GM12878 (cell line): ENCODE data around the gene KIAA0930. TPM values are rescaled to one million over a fixed set of nuclear protein-coding genes. Genes with fewer than 3 reads are reported as not detected.

Experiments used
- BACH1 ChIP-seq: fragments of 450-650 bp; IDR thresholded peaks from 2 replicates; pipeline ENCODE4 v1.6.1; 2017; ENCODE audit warnings: mild to moderate bottlenecking, borderline replicate concordance
- IKZF2 ChIP-seq, 2 experiments: fragments of 450-650 bp; IDR thresholded peaks; 2 replicates each; pipeline ENCODE4 v1.6.1; 2017; ENCODE audit warnings: mild to moderate bottlenecking in 2 of 2, moderate library complexity in 2 of 2
- LARP7 ChIP-seq: fragments of 450-650 bp; IDR thresholded peaks from 2 replicates; pipeline ENCODE4 v1.6.1; 2017; ENCODE audit warnings: mild to moderate bottlenecking
- PAX8 ChIP-seq: fragments of 450-650 bp; IDR thresholded peaks from 2 replicates; pipeline ENCODE4 v1.6.1; 2017; ENCODE audit warnings: mild to moderate bottlenecking, moderate library complexity
- SRF ChIP-seq, 2 experiments: IDR thresholded peaks; 2 replicates each; pipeline ENCODE4 v1.6.1; 2011; ENCODE audit warnings: low read depth in 2 of 2, low read length in 2 of 2, mild to moderate bottlenecking in 1 of 2, moderate library complexity in 1 of 2
- YY1 ChIP-seq: IDR thresholded peaks from 2 replicates; pipeline ENCODE4 v1.6.1; 2011; ENCODE audit warnings: low read depth, mild to moderate bottlenecking, low read length
- ZNF384 ChIP-seq: IDR thresholded peaks from 2 replicates; pipeline ENCODE4 v1.6.1; 2012; ENCODE audit warnings: low read depth, mild to moderate bottlenecking, low read length, improper control_type of control experiment, borderline replicate concordance
- ZNF687 ChIP-seq: fragments of 450-650 bp; IDR thresholded peaks from 2 replicates; pipeline ENCODE4 v1.6.1; 2017; ENCODE audit warnings: mild to moderate bottlenecking, moderate library complexity
- polyA plus RNA-seq, 11 experiments: library from polyadenylated mRNA; depleted of rRNA in 4 of 11; unstranded in 6 of 11; stranded (reverse) in 5 of 11; fragments of >200 nt; fragmentation: Nextera tagmentation in 4 of 11; fragmentation: Illumina TruSeq in 1 of 11; extraction: Ambion mirVana in 4 of 11; extraction: Trizol in 1 of 11; gene quantifications; 1 replicate in 1 of 11; 2 replicates in 10 of 11; pipeline versions ENCODE4 v1.2.1 to v1.2.3, GENCODE V29; 2011 to 2016; ENCODE audit warnings: inconsistent platforms in 2 of 11, missing spikeins in 2 of 11, low read depth in 1 of 11
- total RNA-seq, 4 experiments: library from RNA; depleted of rRNA in 3 of 4; stranded (reverse); fragments of >200 nt in 3 of 4; fragmentation: Illumina TruSeq in 1 of 4; extraction: Trizol in 1 of 4; gene quantifications; 2 replicates each; pipeline versions ENCODE4 v1.2.1 to v1.2.3, GENCODE V29; 2013 to 2021
- TF ChIP-seq, protein P1 (sequence below): IDR thresholded peaks from 2 replicates; pipeline ENCODE4 v1.6.1; 2012; ENCODE audit warnings: low read length, inconsistent platforms

The KIAA0930 gene
- total and polyA plus RNA-seq, 10 of the 15 experiments (the other 5 are each of a cell fraction or from before 2014, with no cell fraction given): 3.6 to 125 (median 46.3) TPM

GRCh38 chr22:45157907-45158306, 82.8 kb downstream of the KIAA0930 start (continued):
- TF ChIP-seq ZNF687: no peak
- TF ChIP-seq ZNF384: no peak
- TF ChIP-seq SRF (IDR thresholded peaks at IDR 0.05; ENCODE audit: low read depth in 2 of 2, low read length in 2 of 2): no peak
- no peak for TF ChIP-seq PAX8
- TF ChIP-seq YY1: no peak
- no peak for TF ChIP-seq BACH1
- TF ChIP-seq, protein P1, sequence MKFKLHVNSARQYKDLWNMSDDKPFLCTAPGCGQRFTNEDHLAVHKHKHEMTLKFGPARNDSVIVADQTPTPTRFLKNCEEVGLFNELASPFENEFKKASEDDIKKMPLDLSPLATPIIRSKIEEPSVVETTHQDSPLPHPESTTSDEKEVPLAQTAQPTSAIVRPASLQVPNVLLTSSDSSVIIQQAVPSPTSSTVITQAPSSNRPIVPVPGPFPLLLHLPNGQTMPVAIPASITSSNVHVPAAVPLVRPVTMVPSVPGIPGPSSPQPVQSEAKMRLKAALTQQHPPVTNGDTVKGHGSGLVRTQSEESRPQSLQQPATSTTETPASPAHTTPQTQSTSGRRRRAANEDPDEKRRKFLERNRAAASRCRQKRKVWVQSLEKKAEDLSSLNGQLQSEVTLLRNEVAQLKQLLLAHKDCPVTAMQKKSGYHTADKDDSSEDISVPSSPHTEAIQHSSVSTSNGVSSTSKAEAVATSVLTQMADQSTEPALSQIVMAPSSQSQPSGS: no peak
- no peak for TF ChIP-seq IKZF2 (IDR thresholded peaks at IDR 0.05)
- no peak for TF ChIP-seq LARP7
- TF ChIP-seq, all 136 proteins: peak for 0
